ENCODE measurements around the gene ZNF804A.
"Not testable (repeated sequence)": the region's sequence is repeated elsewhere in the genome, so short reads cannot be mapped to it uniquely, and the experiment has no call there.

The ZNF804A gene

DNA sequence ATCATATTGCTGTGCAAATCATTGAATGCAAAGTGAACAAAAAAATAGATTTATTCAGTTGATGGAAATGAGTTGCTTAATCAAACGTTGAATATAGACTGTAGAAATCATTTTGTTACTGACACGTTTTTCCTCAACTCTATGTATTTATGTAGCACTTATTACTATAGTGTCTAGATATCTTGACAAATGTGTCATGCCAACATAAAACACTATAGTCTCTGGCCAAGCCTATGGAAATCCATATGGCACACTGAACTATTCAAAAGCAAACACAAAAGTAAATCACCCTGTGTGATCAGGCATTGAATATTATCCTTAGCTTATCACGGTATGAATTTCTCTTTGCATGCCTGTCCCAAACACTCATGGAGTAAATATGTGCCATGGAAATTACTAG, 131.3 kb downstream of the ZNF804A start:
- no peak for DNase-seq

DNA sequence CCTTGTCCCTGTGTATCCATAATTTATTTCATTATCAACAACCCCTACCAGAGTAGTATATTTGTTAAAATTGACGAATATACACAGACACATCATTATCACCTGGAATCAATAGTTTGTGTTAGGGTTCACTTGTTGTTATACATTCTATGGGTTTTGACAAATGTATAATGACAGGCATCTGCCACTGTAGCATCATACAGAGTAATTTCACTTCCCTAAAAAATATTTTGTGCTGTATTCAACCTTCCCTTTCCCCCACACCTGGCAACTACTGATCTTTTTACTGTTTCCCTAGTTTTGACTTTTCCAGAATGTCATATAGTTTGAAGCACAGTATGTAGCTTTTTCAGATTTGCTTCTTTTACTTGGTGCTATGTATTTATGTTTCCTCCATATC, 132.0 kb downstream of the ZNF804A start:
- DNase-seq: no peak

- no peak for DNase-seq
Measured at GRCh38 chr2:184734338-184734737, 136.0 kb downstream of the ZNF804A start.

GRCh38 chr2:184735611-184736010, 137.3 kb downstream of the ZNF804A start:
- no peak for DNase-seq

- DNase-seq: no peak
Measured at GRCh38 chr2:184743096-184743495, 144.8 kb downstream of the ZNF804A start.

GRCh38 chr2:184756161-184756560, 157.8 kb downstream of the ZNF804A start:
- no peak for DNase-seq

- no peak for DNase-seq
Measured at GRCh38 chr2:184756885-184757284, 158.6 kb downstream of the ZNF804A start.

GRCh38 chr2:184759557-184760255, 161.4 kb downstream of the ZNF804A start:
- not testable (repeated sequence) for DNase-seq

GRCh38 chr2:184760931-184761330, 162.6 kb downstream of the ZNF804A start:
- no peak for DNase-seq

DNA sequence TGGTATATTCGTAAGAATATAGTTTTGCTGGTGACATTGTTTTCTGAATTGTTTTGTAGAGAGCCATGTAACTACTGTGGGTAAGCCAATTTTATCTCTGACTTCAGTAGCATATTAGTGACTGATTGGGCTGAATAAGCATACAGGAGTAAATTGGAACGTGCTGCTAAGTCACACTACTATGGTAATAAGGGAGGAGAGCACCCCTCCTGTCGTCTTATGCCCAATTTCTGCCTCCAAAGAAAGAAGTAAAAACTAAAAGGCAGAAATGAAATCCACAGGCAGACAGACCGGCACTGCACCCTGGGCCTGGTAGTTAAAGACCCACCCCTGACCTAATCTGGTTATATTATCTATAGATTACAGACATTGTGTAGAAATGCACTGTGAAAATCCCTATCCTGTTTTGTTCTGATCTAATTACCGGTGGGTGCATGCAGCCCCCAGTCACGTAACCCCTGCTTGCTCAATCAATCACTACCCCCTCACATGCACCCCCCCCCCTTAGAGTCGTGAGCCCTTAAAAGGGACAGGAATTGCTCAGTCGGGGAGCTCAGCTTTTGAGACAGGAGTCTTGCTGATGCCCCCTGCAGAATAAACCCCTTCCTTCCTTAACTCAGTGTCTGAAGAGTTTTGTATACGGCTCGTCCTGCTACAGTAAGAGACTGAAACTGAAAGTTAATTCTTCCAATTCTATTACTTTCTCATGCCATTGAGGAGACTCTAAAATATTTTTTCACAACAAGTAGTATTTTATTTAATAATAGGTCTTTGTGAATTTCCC, 167.0 kb downstream of the ZNF804A start:
- no peak for DNase-seq

DNA sequence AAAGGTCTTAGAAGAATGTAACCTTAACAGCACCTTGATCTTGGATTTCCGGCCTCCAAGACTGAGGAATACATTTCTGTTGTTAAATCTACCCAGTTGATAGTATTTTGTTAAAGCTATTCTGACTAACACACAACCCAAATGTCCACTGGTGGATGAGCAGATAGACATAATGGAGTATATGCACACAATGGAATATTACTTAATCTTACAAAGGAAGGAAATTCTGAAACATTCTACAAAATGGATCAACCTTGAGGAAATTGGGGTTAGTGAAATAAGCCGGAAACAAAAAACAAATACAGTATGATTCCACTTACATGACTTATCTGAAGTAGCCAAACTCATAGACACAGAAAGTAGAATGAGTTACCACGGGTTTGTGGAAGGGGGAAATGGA, 168.7 kb downstream of the ZNF804A start:
- no peak for DNase-seq

DNA sequence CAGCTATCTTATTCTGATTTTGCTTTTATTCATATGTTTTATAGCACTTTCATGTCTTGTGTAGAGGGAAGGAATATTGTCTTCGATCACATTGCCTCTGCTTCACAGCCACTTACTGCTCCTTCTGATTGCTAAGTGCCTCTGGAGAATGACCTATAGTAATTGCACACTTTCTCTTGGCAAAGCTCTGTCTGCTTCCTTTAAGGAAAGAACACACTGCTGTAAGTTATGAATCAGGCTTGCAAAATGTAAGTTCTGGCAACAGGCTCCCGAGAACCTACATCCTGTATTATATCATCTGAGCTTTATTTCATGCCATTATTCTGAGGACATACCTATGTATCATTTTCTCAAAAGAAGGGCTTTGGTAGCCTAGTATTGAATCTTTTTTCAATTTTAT, 170.7 kb downstream of the ZNF804A start:
- no peak for DNase-seq

DNA sequence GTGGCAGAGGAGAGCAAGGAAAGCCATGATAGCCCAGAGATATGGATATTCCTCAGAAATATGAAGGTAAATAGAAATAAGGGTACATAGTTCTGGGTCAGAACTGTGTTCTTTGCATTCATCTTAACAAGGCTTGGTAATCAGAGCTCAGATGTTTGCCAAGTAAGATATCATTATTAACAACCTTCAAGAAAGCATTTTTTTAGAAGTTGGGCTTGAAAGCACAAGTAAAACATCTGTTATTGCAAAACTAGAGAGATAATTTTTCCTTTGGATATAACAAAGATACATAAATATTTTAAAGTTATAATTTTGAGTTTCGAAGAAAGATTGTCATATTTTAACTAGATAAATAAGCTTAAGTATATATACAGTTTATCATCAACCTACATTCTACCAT, 171.4 kb downstream of the ZNF804A start:
- DNase-seq: no peak

- DNase-seq: no peak
Measured at GRCh38 chr2:184779777-184780176, 181.4 kb downstream of the ZNF804A start.

- no peak for DNase-seq
Measured at GRCh38 chr2:184780384-184780783, 182.1 kb downstream of the ZNF804A start.

GRCh38 chr2:184780944-184781343, 182.6 kb downstream of the ZNF804A start:
- DNase-seq: no peak

DNA sequence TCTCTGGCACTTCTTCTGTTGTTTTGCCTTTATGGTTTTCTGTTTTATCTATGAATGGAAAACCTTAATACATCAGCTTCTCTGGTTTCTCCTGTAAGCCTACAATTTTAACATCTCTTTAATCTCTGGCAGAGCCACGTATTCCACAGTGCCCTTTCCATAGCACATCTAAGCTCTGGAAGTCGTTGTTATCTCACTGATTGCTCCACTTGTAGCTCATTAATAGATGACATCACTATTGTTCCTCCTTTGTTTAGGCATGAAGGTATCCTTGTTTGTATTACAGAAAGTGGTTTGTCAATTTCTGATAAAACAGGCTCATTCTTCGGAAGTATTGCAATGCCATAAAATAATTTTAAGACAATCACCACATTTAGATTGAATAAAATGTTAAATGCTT, 185.2 kb downstream of the ZNF804A start:
- DNase-seq: no peak

GRCh38 chr2:184793176-184793575, 194.8 kb downstream of the ZNF804A start:
- DNase-seq: no peak

DNA sequence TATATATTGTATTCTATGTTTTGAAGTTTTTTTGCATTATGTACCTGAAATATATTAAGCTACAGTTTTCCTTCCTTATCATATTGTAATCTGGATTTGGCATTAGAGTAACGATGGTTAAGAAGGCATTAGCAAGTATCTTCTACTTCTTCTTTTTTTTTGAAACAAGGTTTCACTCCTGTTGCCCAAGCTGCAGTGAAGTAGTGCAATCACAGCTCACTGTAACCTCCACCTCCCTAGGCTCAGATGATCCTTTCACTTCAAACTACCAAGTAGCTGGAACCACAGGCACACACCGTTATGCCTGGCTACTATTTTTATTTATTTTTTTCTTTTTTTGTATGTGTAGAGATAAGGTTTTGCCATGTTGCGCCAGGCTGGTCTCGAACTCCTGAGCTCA, 201.1 kb downstream of the ZNF804A start:
- DNase-seq: no peak

DNA sequence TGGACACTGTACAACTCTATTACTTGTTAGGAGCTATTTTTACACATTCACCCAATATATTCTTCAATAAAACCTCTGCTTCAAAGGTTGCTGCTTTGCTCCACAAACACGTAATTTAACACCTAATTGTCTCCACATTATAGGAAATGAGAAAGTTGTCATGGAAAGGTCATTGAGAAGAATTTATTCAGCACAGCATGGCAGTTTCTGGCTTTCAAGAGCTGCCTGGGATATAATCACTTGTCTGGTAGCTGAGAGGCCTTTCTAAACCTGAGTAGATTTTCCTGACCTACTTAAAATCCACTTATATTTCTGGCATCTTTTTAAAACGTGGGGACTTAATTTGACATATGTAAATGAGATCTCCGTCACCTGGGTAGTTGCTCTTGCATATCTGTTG, 216.1 kb downstream of the ZNF804A start:
- no peak for DNase-seq

DNA sequence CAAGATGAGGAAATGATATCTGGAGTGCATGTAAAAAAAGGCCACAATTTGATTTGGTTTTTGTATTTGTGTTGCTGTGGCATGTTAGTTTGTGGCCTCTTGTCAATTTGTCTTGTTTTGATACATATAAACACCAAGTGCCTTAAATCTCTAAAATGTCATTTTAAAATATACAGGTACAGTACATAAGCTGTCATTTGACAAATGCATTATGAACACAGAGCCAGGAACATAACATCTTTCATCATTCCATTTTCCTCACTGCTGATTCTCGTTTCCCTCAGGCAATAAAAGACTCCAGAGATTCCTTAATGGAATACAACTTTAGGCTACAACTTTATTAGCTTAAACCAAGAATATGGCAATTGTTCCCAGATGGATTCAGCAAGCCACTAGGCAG, 217.5 kb downstream of the ZNF804A start:
- DNase-seq: no peak

DNA sequence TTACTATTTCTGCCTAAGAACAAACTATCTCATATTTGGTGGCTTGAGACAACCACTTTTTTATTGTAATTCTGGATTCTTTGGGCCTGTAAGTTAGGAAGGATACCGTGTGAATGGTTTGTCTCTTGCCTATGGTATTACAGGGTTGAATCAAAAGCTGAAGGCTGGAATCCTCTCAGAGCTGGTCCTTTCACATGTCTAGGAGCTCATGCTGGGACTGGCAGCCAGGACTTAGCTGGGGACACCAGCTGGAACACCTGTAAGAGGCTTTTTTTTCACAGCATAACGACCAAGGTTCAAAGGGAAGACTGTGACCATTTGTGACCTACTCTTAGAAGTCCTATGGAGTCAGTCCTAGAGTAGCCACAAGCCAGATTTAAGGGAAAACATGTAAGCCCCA, 226.3 kb downstream of the ZNF804A start:
- DNase-seq: no peak

DNA sequence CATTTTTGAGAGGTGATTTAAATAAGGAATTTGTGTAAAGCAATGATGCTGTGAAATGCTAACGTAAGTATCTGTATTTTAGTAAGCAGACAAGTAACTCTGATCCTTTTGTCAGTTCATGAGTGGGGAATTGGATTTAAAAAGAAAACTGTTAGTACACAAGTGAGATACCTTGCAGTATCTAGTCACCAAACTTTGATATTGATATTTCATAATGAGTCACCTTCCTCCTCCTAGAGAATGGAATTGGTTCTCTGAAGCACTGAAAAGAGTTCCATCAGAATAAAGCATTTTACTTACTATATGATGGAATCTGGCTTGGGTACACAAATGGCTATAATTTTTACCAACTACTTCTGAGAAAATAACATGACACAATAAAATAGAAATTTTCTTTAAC, 232.2 kb downstream of the ZNF804A start:
- no peak for DNase-seq

GRCh38 chr2:184834699-184835397, 236.5 kb downstream of the ZNF804A start:
- no peak for DNase-seq
